K562 (cell line): ENCODE results near the gene MAD2L1BP. TPM values are rescaled to one million over a fixed set of nuclear protein-coding genes. Genes with fewer than 3 reads are reported as not detected.

Source experiments
- ARID2 ChIP-seq: fragments of 450-650 bp; IDR thresholded peaks from 2 replicates; pipeline ENCODE4 v1.6.1; 2017; ENCODE audit warnings: antibody characterized with exemption, mild to moderate bottlenecking
- CTBP1 ChIP-seq: fragments of 450-650 bp; IDR thresholded peaks from 2 replicates; pipeline ENCODE4 v1.6.1; 2016; ENCODE audit warnings: borderline replicate concordance
- E2F5 ChIP-seq: sonication (generic); formaldehyde crosslinking; IDR thresholded peaks from 2 replicates; pipeline ENCODE4 v1.8.0; 2022; ENCODE audit warnings: mild to moderate bottlenecking, missing genetic modification reagents
- EWSR1 ChIP-seq: fragments of 450-650 bp; IDR thresholded peaks from 2 replicates; pipeline ENCODE4 v1.6.1; 2018; ENCODE audit warnings: borderline replicate concordance, mild to moderate bottlenecking, low read depth, moderate library complexity; ENCODE audit not compliant: partially characterized antibody
- FIP1L1 ChIP-seq: fragments of 200-400 bp; formaldehyde crosslinking; IDR thresholded peaks from 2 replicates; pipeline ENCODE4 v1.6.1; 2018; ENCODE audit warnings: mild to moderate bottlenecking, low read depth, low read length; ENCODE audit not compliant: poor library complexity, severe bottlenecking
- FOXJ3 ChIP-seq: sonication (generic); formaldehyde crosslinking; IDR thresholded peaks from 2 replicates; pipeline ENCODE4 v1.4.0; 2020; ENCODE audit warnings: mild to moderate bottlenecking, missing genetic modification reagents
- NELFE ChIP-seq: IDR thresholded peaks from 2 replicates; pipeline ENCODE4 v1.6.1; 2011; ENCODE audit warnings: mild to moderate bottlenecking; ENCODE audit not compliant: insufficient read depth, insufficient read length
- PATZ1 ChIP-seq: fragments of 250-450 bp; sonication (Bioruptor Pico); IDR thresholded peaks from 2 replicates; pipeline ENCODE4 v1.5.0; 2020; ENCODE audit warnings: mild to moderate bottlenecking, borderline replicate concordance
- PCBP1 ChIP-seq: fragments of 200-400 bp; formaldehyde crosslinking; IDR thresholded peaks from 2 replicates; pipeline ENCODE4 v1.6.1; 2018; ENCODE audit warnings: mild to moderate bottlenecking, low read depth, low read length; ENCODE audit not compliant: poor library complexity, severe bottlenecking
- PHF21A ChIP-seq: fragments of 450-650 bp; IDR thresholded peaks from 2 replicates; pipeline ENCODE4 v1.6.1; 2017; ENCODE audit warnings: low read depth, borderline replicate concordance
- POLR2AphosphoS5 ChIP-seq: IDR thresholded peaks from 2 replicates; pipeline ENCODE4 v1.6.1; 2011; ENCODE audit warnings: mild to moderate bottlenecking, low read depth, low read length, moderate library complexity; ENCODE audit not compliant: control insufficient read depth, insufficient read depth
- SFPQ ChIP-seq: fragments of 200-400 bp; formaldehyde crosslinking; IDR thresholded peaks from 2 replicates; pipeline ENCODE4 v1.6.1; 2017; ENCODE audit warnings: mild to moderate bottlenecking, low read depth, low read length, moderate library complexity
- TARDBP ChIP-seq: fragments of 450-650 bp; IDR thresholded peaks from 2 replicates; pipeline ENCODE4 v1.6.1; 2016
- THRA ChIP-seq: fragments of 450-650 bp; IDR thresholded peaks from 2 replicates; pipeline ENCODE4 v1.6.1; 2017; ENCODE audit warnings: mild to moderate bottlenecking, moderate library complexity
- ZBTB12 ChIP-seq: fragments of 250-450 bp; sonication (Bioruptor Pico); IDR thresholded peaks from 2 replicates; pipeline ENCODE4 v1.4.0; 2020
- ZFPM2 ChIP-seq: fragments of 250-450 bp; sonication (Bioruptor Pico); IDR thresholded peaks from 2 replicates; pipeline ENCODE4 v1.5.1; 2022; ENCODE audit warnings: mild to moderate bottlenecking
- ZKSCAN1 ChIP-seq: fragments of 150-350 bp; IDR thresholded peaks from 2 replicates; pipeline ENCODE4 v1.6.1; 2016; ENCODE audit warnings: low read depth, low read length
- ZKSCAN3 ChIP-seq: fragments of 250-450 bp; sonication (Bioruptor Pico); IDR thresholded peaks from 2 replicates; pipeline ENCODE4 v1.4.0; 2020
- ZNF232 ChIP-seq: sonication (generic); formaldehyde crosslinking; IDR thresholded peaks from 2 replicates; pipeline ENCODE4 v1.8.0; 2022; ENCODE audit warnings: mild to moderate bottlenecking, missing genetic modification reagents
- ZNF707 ChIP-seq: fragments of 250-450 bp; sonication (Bioruptor Pico); conservative IDR thresholded peaks from 2 replicates; pipeline ENCODE4 v1.8.0; 2022; ENCODE audit warnings: inconsistent platforms, mild to moderate bottlenecking, moderate library complexity
- ZNF75A ChIP-seq: fragments of 450-650 bp; formaldehyde crosslinking; IDR thresholded peaks from 2 replicates; pipeline ENCODE4 v1.4.0; 2020; ENCODE audit warnings: mild to moderate bottlenecking
- polyA plus RNA-seq, 8 experiments: library from polyadenylated mRNA; depleted of rRNA in 4 of 8; stranded (reverse) in 5 of 8; unstranded in 3 of 8; fragments of >200 nt; fragmentation: Nextera tagmentation in 2 of 8; fragmentation: Illumina TruSeq in 1 of 8; extraction: Ambion mirVana in 2 of 8; extraction: Trizol in 1 of 8; gene quantifications; 2 replicates each; pipeline versions ENCODE4 v1.2.1 to v1.2.3, GENCODE V29; 2011 to 2014; ENCODE audit warnings: inconsistent platforms in 1 of 8, missing spikeins in 1 of 8
- total RNA-seq, 7 experiments: library from RNA; depleted of rRNA in 6 of 7; stranded (reverse); fragments of >200 nt in 6 of 7; fragmentation: Illumina TruSeq in 2 of 7; extraction: Trizol in 2 of 7; gene quantifications; 2 replicates each; pipeline versions ENCODE4 v1.2.1 to v1.2.3, GENCODE V29; 2011 to 2021; ENCODE audit warnings: low replicate concordance in 1 of 7

MAD2L1BP gene
- total and polyA plus RNA-seq, 9 of the 15 experiments (the other 6 are each of a cell fraction or from before 2014, with no cell fraction given) = 69.7 to 321 (median 111) TPM

GRCh38 chr6:43630980-43631619 is 4.5 kb upstream of the MAD2L1BP start (continued):
- TF ChIP-seq SFPQ = no peak
- peak; percentile 100 for TF ChIP-seq POLR2AphosphoS5
- peak; percentile 88 for TF ChIP-seq ZKSCAN1
- 0 out of 2 replicates have a peak, but pooled peaks have one; percentile 29 for TF ChIP-seq ZNF75A (CRISPR knock-in tag)
- TF ChIP-seq EWSR1 = no peak
- TF ChIP-seq TARDBP = peak; percentile 96
- TF ChIP-seq PHF21A = no peak
- TF ChIP-seq NELFE = no peak
- TF ChIP-seq ZNF232 = no peak
- TF ChIP-seq ZKSCAN3 (CRISPR knock-in tag) = no peak
- no peak for TF ChIP-seq E2F5 (CRISPR knock-in tag)
- TF ChIP-seq FIP1L1 = no peak
- TF ChIP-seq PATZ1 (CRISPR knock-in tag) = no peak
- TF ChIP-seq THRA = no peak
- TF ChIP-seq ZNF707 (CRISPR knock-in tag) = peak; percentile 62
- TF ChIP-seq FOXJ3 (CRISPR knock-in tag) = no peak
- no peak for TF ChIP-seq ZFPM2 (CRISPR knock-in tag)
- TF ChIP-seq ARID2 = no peak
- TF ChIP-seq PCBP1 = no peak
- TF ChIP-seq CTBP1 = peak; percentile 92
- TF ChIP-seq ZBTB12 (CRISPR knock-in tag) = 0 out of 2 replicates have a peak, but pooled peaks have one; percentile 53
